Posterior vena cava (tissue), 2 donors: ENCODE measurements around the gene FAF1. TPM values are rescaled to one million over a fixed set of nuclear protein-coding genes. Genes with fewer than 3 reads are reported as not detected.

Source experiments
- DNase-seq: peaks from one replicate; pipeline ENCODE4 v3.0.0-alpha.2; 2020; ENCODE audit warnings: low spot score
- intact Hi-C, 2 donors: fragments of 100-400 bp; cut with DNase I; formaldehyde crosslinking; loops; one replicate each; pipeline versions ENCODE4 v1.14.1 to v1.14.2; 2022 to 2023
- total RNA-seq, 2 donors: library from RNA; stranded (reverse); fragmentation: NEBNext Ultra II Directional; extraction: Animal tissue kit (Norgen Biotek cat#: 25700); gene quantifications; one replicate each; pipeline ENCODE4 v1.2.1, GENCODE V29; 2021
- donor health status: DM: yes; HTN: yes; CAD: no.
- donor health status: DM: yes; HTN: yes; CAD: no.

FAF1 gene
- total RNA-seq, 2 donors from 2014 or later: 55.3 to 64.2 TPM

- DNase-seq: no peak
- intact Hi-C loops: no loop called here
Observed at GRCh38 chr1:50447961-50448360, 512.1 kb downstream of the FAF1 start.

GRCh38 chr1:50441183-50441582, 518.9 kb downstream of the FAF1 start:
- intact Hi-C loops: no loop called here
- no peak for DNase-seq

- intact Hi-C loops: no loop called here
- no peak for DNase-seq
Observed at GRCh38 chr1:50438945-50439344, 521.1 kb downstream of the FAF1 start.

GRCh38 chr1:50436489-50436888, 523.6 kb downstream of the FAF1 start:
- intact Hi-C loops: no loop called here
- no peak for DNase-seq

GRCh38 chr1:50430010-50430405, 530.1 kb downstream of the FAF1 start:
- no peak for DNase-seq
- intact Hi-C loops: no loop called here

GRCh38 chr1:50427818-50428779, 532.0 kb downstream of the FAF1 start:
- intact Hi-C loops: no loop called here
- no peak for DNase-seq

GRCh38 chr1:50427086-50427817, 532.8 kb downstream of the FAF1 start:
- intact Hi-C loops: no loop called here
- DNase-seq: no peak

GRCh38 chr1:50426702-50427085, 533.4 kb downstream of the FAF1 start:
- intact Hi-C loops: no loop called here
- DNase-seq: no peak

GRCh38 chr1:50426108-50426700, 533.9 kb downstream of the FAF1 start:
- intact Hi-C loops: no loop called here
- DNase-seq: no peak

- no peak for DNase-seq
- intact Hi-C loops: no loop called here
Observed at GRCh38 chr1:50425376-50426107, 534.5 kb downstream of the FAF1 start.

GRCh38 chr1:50424884-50425375, 535.1 kb downstream of the FAF1 start:
- no peak for DNase-seq
- intact Hi-C loops: no loop called here

GRCh38 chr1:50424045-50424883, 535.8 kb downstream of the FAF1 start:
- intact Hi-C loops: no loop called here
- DNase-seq: no peak

GRCh38 chr1:50423670-50424000, 536.4 kb downstream of the FAF1 start:
- intact Hi-C loops: no loop called here
- no peak for DNase-seq

- intact Hi-C loops: no loop called here
- DNase-seq: no peak
Observed at GRCh38 chr1:50422946-50423669, 537.0 kb downstream of the FAF1 start, which contains the start of gene DMRTA2. Gene DMRTA2 (minus strand): TSS chr1:50423443. CDS start chr1:50421536, 1,907 bp downstream.

- intact Hi-C loops: no loop called here
- DNase-seq: no peak
Observed at GRCh38 chr1:50422675-50422945, 537.5 kb downstream of the FAF1 start.

GRCh38 chr1:50421768-50422674, 538.0 kb downstream of the FAF1 start:
- no peak for DNase-seq
- intact Hi-C loops: no loop called here

GRCh38 chr1:50421366-50421748, 538.7 kb downstream of the FAF1 start:
- intact Hi-C loops: no loop called here
- DNase-seq: no peak
